HCT116 (cell line): ENCODE measurements around the gene SLC9A7. TPM values are rescaled to one million over a fixed set of nuclear protein-coding genes. Genes with fewer than 3 reads are reported as not detected.

Experiments used
- ATAC-seq: fragments of 200-7000 bp; cut with Tn5 transposase; 2 replicates; pipeline ENCODE4 v1.9.1; 2020; ENCODE audit warnings: mild to moderate bottlenecking, moderate library complexity
- BruUV-seq: library from RNA; stranded (reverse); fragments of 400-500 nt; replicated peaks from 2 replicates; lab custom pipeline; 2021; lab: Mats Ljungman, UMichigan
- CTCF ChIA-PET: fragments of 300-600 bp; sonication (Branson Sonifier 250); formaldehyde crosslinking; loops from one replicate; lab custom pipeline; 2021; ENCODE audit warnings: antibody characterized with exemption; lab: Charles Lee
- POLR2A ChIA-PET: fragments of 300-600, 350-600 bp; sonication (Branson Sonifier 250); formaldehyde crosslinking; loops from one replicate; lab custom pipeline; 2021; ENCODE audit warnings: antibody characterized with exemption; lab: Charles Lee
- RAD21 ChIA-PET, 2 experiments: fragments of 300-600 bp; sonication (Branson Sonifier 250); formaldehyde crosslinking; loops; one replicate each; lab custom pipeline; 2023; ENCODE audit warnings: low total read pairs in 2 of 2; ENCODE audit not compliant: uncharacterized antibody in 2 of 2, unreplicated experiment in 2 of 2, low non-redundant PET in 1 of 2; lab: Charles Lee
- DNase-seq: peaks from one replicate; pipeline ENCODE4 v3.0.0-alpha.2; 2010; ENCODE audit warnings: low read depth, low spot score
- H2AFZ ChIP-seq: fragments of 200-600 bp; shearing (Covaris generic), sonication (generic); 2 replicates; pipeline ENCODE4 v1.6.1; 2017; ENCODE audit warnings: low read depth, mixed run types, mixed read lengths, antibody characterized with exemption, low read length; ENCODE audit not compliant: poor library complexity, severe bottlenecking
- H3K27ac ChIP-seq: 2 replicates; pipeline ENCODE4 v1.5.1; 2012; ENCODE audit warnings: low read depth, low read length
- H3K27me3 ChIP-seq: fragments of 200-600 bp; sonication (generic); 2 replicates; pipeline ENCODE4 v1.6.1; 2016; ENCODE audit warnings: mixed run types, low read length, mixed read lengths; ENCODE audit not compliant: insufficient read depth
- H3K36me3 ChIP-seq, 2 experiments: fragments of 200-500 bp in 1 of 2; fragments of 200-600 bp in 1 of 2; sonication (Bioruptor generic) in 1 of 2; sonication (generic) in 1 of 2; 2 replicates each; pipeline versions ENCODE4 v1.5.1 to v1.6.1; 2014 to 2016; ENCODE audit warnings: low read length in 2 of 2, inconsistent platforms in 1 of 2, mixed read lengths in 1 of 2, mixed run types in 1 of 2; ENCODE audit not compliant: insufficient read depth in 2 of 2, control insufficient read depth in 1 of 2
- H3K4me1 ChIP-seq, 2 experiments: fragments of 200-600 bp in 1 of 2; sonication (generic) in 1 of 2; 2 replicates each; pipeline versions ENCODE4 v1.5.1 to v1.6.1; 2012 to 2017; ENCODE audit warnings: low read length in 2 of 2, inconsistent platforms in 1 of 2, mild to moderate bottlenecking in 1 of 2, mixed read lengths in 1 of 2, mixed run types in 1 of 2, moderate library complexity in 1 of 2; ENCODE audit not compliant: insufficient read depth in 2 of 2, control insufficient read depth in 1 of 2
- H3K4me2 ChIP-seq: fragments of 200-600 bp; sonication (generic); 2 replicates; pipeline ENCODE4 v1.6.1; 2017; ENCODE audit warnings: mixed run types, low read length, mixed read lengths
- H3K4me3 ChIP-seq, 2 experiments: fragments of 200-600 bp in 1 of 2; sonication (generic) in 1 of 2; replicated peaks in 1 of 2; 2 replicates each; pipeline ENCODE4 v1.5.1; 2011 to 2016; ENCODE audit warnings: low read length in 2 of 2, control low read depth in 1 of 2, low read depth in 1 of 2, mild to moderate bottlenecking in 1 of 2, mixed read lengths in 1 of 2, mixed run types in 1 of 2
- H3K79me2 ChIP-seq: fragments of 200-600 bp; sonication (generic); 2 replicates; pipeline ENCODE4 v1.6.1; 2017; ENCODE audit warnings: mild to moderate bottlenecking, mixed run types, low read length, moderate library complexity, mixed read lengths; ENCODE audit not compliant: insufficient read depth
- H3K9ac ChIP-seq: fragments of 200-600 bp; sonication (generic); 2 replicates; pipeline ENCODE4 v1.6.1; 2016; ENCODE audit warnings: low read length, mixed read lengths
- H3K9me2 ChIP-seq: fragments of 200-600 bp; sonication (generic), shearing (Covaris generic); 2 replicates; pipeline ENCODE4 v1.6.1; 2017; ENCODE audit warnings: mixed run types, mild to moderate bottlenecking, moderate library complexity; ENCODE audit not compliant: insufficient read depth
- H3K9me3 ChIP-seq, 2 experiments: fragments of 200-500 bp in 1 of 2; fragments of 200-600 bp in 1 of 2; sonication (Bioruptor generic) in 1 of 2; sonication (generic) in 1 of 2; 2 replicates each; pipeline ENCODE4 v1.6.1; 2014 to 2017; ENCODE audit warnings: low read length in 2 of 2, mixed read lengths in 2 of 2, inconsistent platforms in 1 of 2, low read depth in 1 of 2, mild to moderate bottlenecking in 1 of 2, mixed run types in 1 of 2, moderate library complexity in 1 of 2; ENCODE audit not compliant: control insufficient read depth in 1 of 2, insufficient read depth in 1 of 2
- H4K20me1 ChIP-seq: fragments of 200-600 bp; sonication (generic), shearing (Covaris generic); 2 replicates; pipeline ENCODE4 v1.6.1; 2017; ENCODE audit warnings: mixed run types, mild to moderate bottlenecking, moderate library complexity; ENCODE audit not compliant: insufficient read depth
- CBX3 ChIP-seq: IDR thresholded peaks from 2 replicates; pipeline ENCODE4 v1.6.1; 2012; ENCODE audit warnings: low read depth
- EGR1 ChIP-seq: IDR thresholded peaks from 2 replicates; pipeline ENCODE4 v1.6.1; 2012; ENCODE audit warnings: low read depth
- ELF1 ChIP-seq: IDR thresholded peaks from 2 replicates; pipeline ENCODE4 v1.6.1; 2012; ENCODE audit warnings: low read depth, borderline replicate concordance
- EZH2 ChIP-seq: fragments of 200-600 bp; sonication (generic); IDR thresholded peaks from 2 replicates; pipeline ENCODE4 v1.6.1; 2017; ENCODE audit warnings: antibody characterized with exemption, mixed run types
- FOSL1 ChIP-seq: IDR thresholded peaks from 2 replicates; pipeline ENCODE4 v1.6.1; 2012; ENCODE audit warnings: low read depth
- JUND ChIP-seq: IDR thresholded peaks from 2 replicates; pipeline ENCODE4 v1.6.1; 2012
- POLR2AphosphoS5 ChIP-seq: IDR thresholded peaks from 2 replicates; pipeline ENCODE4 v1.6.1; 2011; ENCODE audit warnings: mild to moderate bottlenecking, low read depth, low read length, moderate library complexity
- RAD21 ChIP-seq: IDR thresholded peaks from 2 replicates; pipeline ENCODE4 v1.6.1; 2012; ENCODE audit warnings: low read depth, mild to moderate bottlenecking
- SP1 ChIP-seq: IDR thresholded peaks from 2 replicates; pipeline ENCODE4 v1.6.1; 2012; ENCODE audit warnings: low read depth
- SRF ChIP-seq: IDR thresholded peaks from 2 replicates; pipeline ENCODE4 v1.6.1; 2012; ENCODE audit warnings: low read depth
- ZFX ChIP-seq: fragments of 450-650 bp; IDR thresholded peaks from 2 replicates; pipeline ENCODE4 v1.6.1; 2017
- intact Hi-C: fragments of 100-400 bp; cut with micrococcal nuclease; formaldehyde crosslinking; loops from 2 replicates; pipeline ENCODE4 v1.10.0; 2022
- total RNA-seq: library from RNA; stranded (reverse); gene quantifications from one replicate; pipeline ENCODE4 v1.2.1, GENCODE V29; 2021; ENCODE audit not compliant: unreplicated experiment
- TF ChIP-seq, protein P1 (sequence below): IDR thresholded peaks from 2 replicates; pipeline ENCODE4 v1.6.1; 2012

Gene SLC9A7
- total RNA-seq, 1 experiment from 2014 or later, result 18.6 TPM

DNA sequence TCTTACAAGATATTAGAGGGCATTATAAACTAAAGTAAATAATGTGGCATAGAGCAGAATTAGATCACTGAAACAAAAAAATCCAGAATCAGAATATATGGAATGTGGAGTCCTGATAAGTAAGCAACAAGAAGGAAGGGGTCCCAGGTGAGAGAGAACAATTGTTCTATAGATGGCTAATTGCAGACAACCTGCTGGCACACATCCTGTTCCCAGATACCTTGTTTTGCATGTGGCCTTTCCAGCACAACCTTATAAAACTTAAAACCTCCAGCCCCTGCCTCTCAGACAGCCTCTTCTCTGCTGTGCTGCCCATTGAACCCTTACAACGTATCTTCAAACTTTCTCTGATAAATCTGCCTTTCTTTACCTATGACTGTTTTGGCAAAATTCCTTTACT lies 209.0 kb downstream of the SLC9A7 start:
- no peak overlapping the region for H3K4me3 ChIP-seq
- ATAC-seq (no peak), DNase-seq (no peak)
- H3K27ac ChIP-seq, result no peak overlapping the region
- ChIA-PET POLR2A (no interaction called here), CTCF (no interaction called here), RAD21 (no interaction called here)
- H3K4me2 ChIP-seq, result peak overlapping the region; percentile 14; the same call in 1 of the 2 replicates
- H3K9me2 ChIP-seq, result no peaks in the 10 kb centered on the region
- BruUV-seq, result no TSS peak
- no peak overlapping the region for H3K9ac ChIP-seq
- H3K9me3 ChIP-seq, result no peaks in the 10 kb centered on the region
- no peak overlapping the region for H2AFZ ChIP-seq
- peaks cover 0 to 5% of the 10 kb centered on the region in 2 experiments; a peak in 1 of 4 replicates for H3K36me3 ChIP-seq
- TF ChIP-seq ELF1 (no peak), FOSL1 (no peak), JUND (no peak), POLR2AphosphoS5 (no peak), SRF (no peak), EGR1 (no peak), RAD21 (no peak), SP1 (no peak), EZH2 (no peak), CBX3 (no peak), ZFX (no peak)
- TF ChIP-seq, protein P1, sequence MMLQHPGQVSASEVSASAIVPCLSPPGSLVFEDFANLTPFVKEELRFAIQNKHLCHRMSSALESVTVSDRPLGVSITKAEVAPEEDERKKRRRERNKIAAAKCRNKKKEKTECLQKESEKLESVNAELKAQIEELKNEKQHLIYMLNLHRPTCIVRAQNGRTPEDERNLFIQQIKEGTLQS, result no peak
- peaks cover 47% of the 10 kb centered on the region for H3K79me2 ChIP-seq
- H4K20me1 ChIP-seq, result no peaks in the 10 kb centered on the region
- peaks cover 18 to 46% of the 10 kb centered on the region in 2 experiments; a peak in 3 of 4 replicates for H3K4me1 ChIP-seq
- H3K27me3 ChIP-seq, result no peaks in the 10 kb centered on the region
- intact Hi-C loops, result no loop called here

Other genes with a start within 250 kb of the SLC9A7 start
- 5.2 TPM for gene ZNF674, start 213.7 kb downstream of the SLC9A7 start, total RNA-seq
- 7.7 TPM for gene CHST7, start 185.4 kb downstream of the SLC9A7 start, total RNA-seq
- gene RP2, start 77.9 kb upstream of the SLC9A7 start, total RNA-seq, result 5.7 TPM
- gene JADE3, start 153.3 kb upstream of the SLC9A7 start, total RNA-seq, result 14.3 TPM